AG09309 (cell line): ENCODE results near the gene ANKRD27.
"Not testable (repeated sequence)": the region's sequence is repeated elsewhere in the genome, so short reads cannot be mapped to it uniquely, and the experiment has no call there.

Source experiments
- DNase-seq: peaks from one replicate; pipeline ENCODE4 v3.0.0-alpha.2; 2010; ENCODE audit warnings: low read depth
- H3K4me3 ChIP-seq: 2 replicates; pipeline ENCODE4 v1.5.1; 2011; ENCODE audit warnings: mild to moderate bottlenecking, low read depth, low read length, moderate library complexity; ENCODE audit not compliant: control insufficient read depth
- TF ChIP-seq, protein P1 (sequence below): IDR thresholded peaks from 2 replicates; pipeline ENCODE4 v1.5.1; 2011; ENCODE audit warnings: mild to moderate bottlenecking, low read depth, low read length, inconsistent platforms; ENCODE audit not compliant: insufficient read depth, control insufficient read depth; ENCODE audit errors: missing control alignments

Gene ANKRD27

DNA sequence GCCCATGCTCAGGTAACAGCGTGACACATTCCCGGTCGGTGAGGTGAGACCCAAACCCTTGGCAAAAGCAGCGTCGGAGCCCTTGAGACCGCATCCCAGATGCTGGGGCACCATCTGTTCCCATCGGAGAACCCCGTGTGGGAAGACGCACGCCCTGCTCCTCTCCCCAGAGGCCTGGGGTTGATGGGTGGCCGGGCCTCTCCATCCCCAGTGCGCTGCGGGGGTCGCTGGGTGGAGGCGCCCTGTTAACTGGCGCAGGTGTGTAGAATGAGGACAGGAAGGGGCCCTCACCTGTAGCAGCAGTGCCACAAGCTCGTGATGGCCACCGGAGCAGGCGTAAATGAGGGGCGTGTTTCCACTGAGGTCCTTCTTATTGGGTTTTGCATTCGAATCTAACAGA is 69.4 kb downstream of the ANKRD27 start:
- TF ChIP-seq, protein P1, sequence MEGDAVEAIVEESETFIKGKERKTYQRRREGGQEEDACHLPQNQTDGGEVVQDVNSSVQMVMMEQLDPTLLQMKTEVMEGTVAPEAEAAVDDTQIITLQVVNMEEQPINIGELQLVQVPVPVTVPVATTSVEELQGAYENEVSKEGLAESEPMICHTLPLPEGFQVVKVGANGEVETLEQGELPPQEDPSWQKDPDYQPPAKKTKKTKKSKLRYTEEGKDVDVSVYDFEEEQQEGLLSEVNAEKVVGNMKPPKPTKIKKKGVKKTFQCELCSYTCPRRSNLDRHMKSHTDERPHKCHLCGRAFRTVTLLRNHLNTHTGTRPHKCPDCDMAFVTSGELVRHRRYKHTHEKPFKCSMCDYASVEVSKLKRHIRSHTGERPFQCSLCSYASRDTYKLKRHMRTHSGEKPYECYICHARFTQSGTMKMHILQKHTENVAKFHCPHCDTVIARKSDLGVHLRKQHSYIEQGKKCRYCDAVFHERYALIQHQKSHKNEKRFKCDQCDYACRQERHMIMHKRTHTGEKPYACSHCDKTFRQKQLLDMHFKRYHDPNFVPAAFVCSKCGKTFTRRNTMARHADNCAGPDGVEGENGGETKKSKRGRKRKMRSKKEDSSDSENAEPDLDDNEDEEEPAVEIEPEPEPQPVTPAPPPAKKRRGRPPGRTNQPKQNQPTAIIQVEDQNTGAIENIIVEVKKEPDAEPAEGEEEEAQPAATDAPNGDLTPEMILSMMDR = no peak
- DNase-seq = no peak
- no peak overlapping the region for H3K4me3 ChIP-seq

- TF ChIP-seq, protein P1 = no peak
- DNase-seq = no peak
- H3K4me3 ChIP-seq = no peak overlapping the region
These were observed 71.0 kb downstream of the ANKRD27 start for GRCh38 chr19:32603961-32604360.

DNA sequence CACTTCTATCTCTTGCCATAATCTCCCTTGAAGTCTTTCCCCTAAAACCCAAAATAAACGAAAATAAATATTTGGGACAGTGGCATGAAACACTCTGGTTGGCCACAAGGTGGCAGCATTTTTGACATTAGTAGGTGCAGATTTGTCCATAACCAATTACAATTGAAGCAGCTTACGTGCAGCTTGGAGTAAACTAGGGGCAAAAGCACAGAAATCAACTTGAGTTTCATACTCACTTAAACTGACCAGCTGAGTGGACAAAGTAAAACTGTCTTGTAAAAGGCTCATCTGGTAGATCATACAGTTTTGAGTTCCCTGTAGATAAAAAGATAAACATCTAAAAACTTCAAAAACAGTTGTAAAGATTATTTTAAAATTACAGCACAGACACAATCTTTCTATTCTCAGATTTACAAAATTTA is 75.2 kb downstream of the ANKRD27 start:
- TF ChIP-seq, protein P1 = peak; percentile 76
- no peak overlapping the region for H3K4me3 ChIP-seq
- DNase-seq = peak; percentile 24

DNA sequence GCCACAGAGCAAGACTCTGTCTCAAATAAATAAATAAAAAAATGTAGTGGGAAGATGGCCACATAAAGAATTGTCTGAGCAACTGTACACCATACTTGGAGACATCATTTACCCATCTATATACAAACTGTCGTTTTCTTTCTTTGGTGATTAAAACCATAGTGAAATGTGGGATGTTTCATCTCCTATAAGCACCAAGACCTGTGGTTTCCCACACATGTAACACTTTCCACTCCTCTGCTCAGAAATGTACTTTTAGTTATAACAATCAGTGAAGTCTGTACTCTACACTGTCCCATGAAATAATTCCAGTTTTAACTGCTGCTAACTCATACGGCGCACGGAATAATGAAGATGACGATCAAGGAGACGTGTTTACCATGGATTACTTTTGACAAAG is 75.7 kb downstream of the ANKRD27 start:
- no peak for DNase-seq
- TF ChIP-seq, protein P1 = no peak
- no peak overlapping the region for H3K4me3 ChIP-seq

DNA sequence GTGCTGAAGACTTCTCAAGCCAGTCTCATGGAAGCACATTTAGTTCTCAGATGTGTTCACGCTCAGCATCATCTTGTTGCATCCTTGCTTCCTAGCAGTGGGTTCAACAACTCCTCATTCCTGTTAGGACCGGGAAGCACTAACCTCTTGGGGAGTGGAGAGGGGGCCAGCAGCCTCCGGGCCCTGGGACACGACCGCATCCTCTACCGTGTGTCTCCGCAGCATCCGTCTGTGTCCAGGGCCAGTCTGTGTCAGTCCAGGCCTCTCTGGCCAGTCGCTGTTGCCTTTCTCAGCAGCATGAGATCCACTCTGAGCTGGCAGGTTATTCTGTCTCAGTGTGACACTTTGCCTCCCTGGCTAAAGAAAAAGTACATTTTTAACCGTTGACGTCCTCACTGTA is 77.0 kb downstream of the ANKRD27 start:
- DNase-seq = no peak
- no peak overlapping the region for H3K4me3 ChIP-seq
- TF ChIP-seq, protein P1 = no peak

DNA sequence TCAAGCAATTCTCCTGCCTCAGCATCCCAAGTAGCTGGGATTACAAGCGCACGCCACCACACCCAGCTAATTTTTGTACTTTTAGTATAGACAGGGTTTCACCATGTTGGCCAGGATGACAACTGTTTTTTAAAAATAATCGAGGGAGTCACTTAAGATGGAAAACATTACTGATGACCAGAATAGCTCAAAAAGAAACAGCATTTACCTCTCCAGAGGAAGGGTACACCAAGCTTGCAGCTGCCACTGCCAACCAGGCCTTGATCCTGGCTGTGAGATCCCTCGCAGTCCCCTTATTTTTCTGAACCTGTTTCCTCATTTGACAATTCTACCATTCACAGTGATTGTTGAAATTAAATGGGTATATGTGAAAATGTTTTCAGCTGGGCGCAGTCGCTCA is 79.5 kb downstream of the ANKRD27 start:
- TF ChIP-seq, protein P1 = no peak
- DNase-seq = no peak
- H3K4me3 ChIP-seq = no peak overlapping the region

DNA sequence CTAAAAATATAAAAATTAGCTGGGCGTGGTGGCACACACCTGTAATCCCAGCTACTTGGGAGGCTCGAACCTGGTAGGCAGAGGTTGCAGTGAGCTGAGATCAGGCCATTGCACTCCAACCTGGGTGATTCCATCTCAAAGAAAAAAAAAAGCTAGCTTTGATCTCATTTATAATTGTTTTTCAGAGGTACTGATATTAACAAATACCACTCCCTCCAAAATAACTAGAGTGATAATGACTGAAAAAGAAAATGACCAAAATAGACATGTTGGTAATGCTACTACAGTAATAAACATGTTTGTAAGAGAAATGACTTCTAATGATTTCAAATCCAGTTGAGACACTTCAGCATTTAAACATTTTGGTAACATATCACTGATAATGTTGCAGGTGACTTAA is 81.0 kb downstream of the ANKRD27 start:
- no peak overlapping the region for H3K4me3 ChIP-seq
- DNase-seq = no peak
- TF ChIP-seq, protein P1 = no peak

DNA sequence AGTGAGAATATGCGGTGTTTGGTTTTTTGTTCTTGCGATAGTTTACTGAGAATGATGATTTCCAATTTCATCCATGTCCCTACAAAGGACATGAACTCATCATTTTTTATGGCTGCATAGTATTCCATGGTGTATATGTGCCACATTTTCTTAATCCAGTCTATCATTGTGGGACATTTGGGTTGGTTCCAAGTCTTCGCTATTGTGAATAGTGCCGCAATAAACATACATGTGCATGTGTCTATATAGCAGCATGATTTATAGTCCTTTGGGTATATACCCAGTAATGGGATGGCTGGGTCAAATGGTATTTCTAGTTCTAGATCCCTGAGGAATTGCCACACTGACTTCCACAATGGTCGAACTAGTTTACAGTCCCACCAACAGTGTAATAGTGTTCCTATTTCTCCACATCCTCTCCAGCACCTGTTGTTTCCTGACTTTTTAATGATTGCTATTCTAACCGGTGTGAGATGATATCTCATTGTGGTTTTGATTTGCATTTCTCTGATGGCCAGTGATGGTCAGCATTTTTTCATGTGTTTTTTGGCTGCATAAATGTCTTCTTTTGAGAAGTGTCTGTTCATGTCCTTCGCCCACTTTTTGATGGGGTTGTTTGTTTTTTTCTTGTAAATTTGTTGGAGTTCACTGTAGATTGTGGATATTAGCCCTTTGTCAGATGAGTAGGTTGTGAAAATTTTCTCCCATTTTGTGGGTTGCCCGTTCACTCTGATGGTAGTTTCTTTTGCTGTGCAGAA is 87.1 kb downstream of the ANKRD27 start:
- not testable (repeated sequence) for DNase-seq

More for the DNA sequence above, 87.1 kb downstream of the ANKRD27 start:
- H3K4me3 ChIP-seq = not testable (repeated sequence)
